K562 (cell line): Measurements from ENCODE around the gene CLHC1. TPM values are rescaled to one million over a fixed set of nuclear protein-coding genes. Genes with fewer than 3 reads are reported as not detected.
"Not testable (repeated sequence)": the region's sequence is repeated elsewhere in the genome, so short reads cannot be mapped to it uniquely, and the experiment has no call there.

Experiments used
- ATAC-seq: fragments of 200-7000 bp; cut with Tn5 transposase; 3 replicates; pipeline ENCODE4 v1.9.1; 2020; ENCODE audit warnings: moderate library complexity
- BruUV-seq: library from RNA; stranded (reverse); fragments of 400-500 nt; replicated peaks from 2 replicates; lab custom pipeline; 2021; lab: Mats Ljungman, UMichigan
- CTCF ChIA-PET: fragments of 300-600 bp; formaldehyde crosslinking; extraction: SDS; loops from one replicate; lab custom pipeline; 2021; ENCODE audit warnings: low intra/inter-chr PET ratio; lab: Yijun Ruan, JAX
- POLR2A ChIA-PET: fragments of 300-600, 350-650 bp; sonication (Branson Sonifier 250); formaldehyde crosslinking; extraction: SDS; loops from one replicate; lab custom pipeline; 2021; ENCODE audit warnings: antibody characterized with exemption, inconsistent platforms; lab: Yijun Ruan, JAX
- DNase-seq, 4 experiments: peaks; one replicate each; pipeline versions ENCODE4 v3.0.0 to v3.0.0-alpha.2; 2011 to 2018; ENCODE audit warnings: low spot score in 3 of 4, mixed read lengths in 3 of 4; ENCODE audit errors: extremely low read depth in 1 of 4
- FAIRE-seq: peaks from 2 replicates; lab custom pipeline; 2011; peaks lifted over from hg19 to GRCh38; lab: Jason Lieb, UNC
- H2AFZ ChIP-seq: 2 replicates; pipeline ENCODE4 v1.6.0; 2011; ENCODE audit warnings: low read depth, low read length, control low read depth, inconsistent platforms
- H3K27ac ChIP-seq: fragments of 200-600 bp; 3 replicates; pipeline ENCODE4 v1.8.0; 2011; ENCODE audit warnings: low read depth, mild to moderate bottlenecking, control low read depth, inconsistent platforms, low read length, moderate library complexity, mixed read lengths; ENCODE audit errors: extremely low read depth
- H3K27me3 ChIP-seq, 2 experiments: fragments of 300-600 bp in 1 of 2; 2 replicates in 1 of 2; 3 replicates in 1 of 2; pipeline versions ENCODE4 v1.6.0 to v1.8.0; 2011; ENCODE audit warnings: inconsistent platforms in 2 of 2, low read length in 2 of 2, mild to moderate bottlenecking in 1 of 2, mixed read lengths in 1 of 2, moderate library complexity in 1 of 2; ENCODE audit not compliant: control insufficient read depth in 2 of 2, insufficient read depth in 2 of 2
- H3K36me3 ChIP-seq: fragments of 300-600 bp; 3 replicates; pipeline ENCODE4 v1.8.0; 2011; ENCODE audit warnings: mild to moderate bottlenecking, low read length, inconsistent platforms; ENCODE audit not compliant: control insufficient read depth, insufficient read depth
- H3K4me1 ChIP-seq, 2 experiments: fragments of 200-600 bp in 1 of 2; replicated peaks in 1 of 2; 2 replicates in 1 of 2; 3 replicates in 1 of 2; pipeline versions ENCODE4 v1.5.1 to v1.8.0; 2011; ENCODE audit warnings: inconsistent platforms in 2 of 2, low read length in 2 of 2, mild to moderate bottlenecking in 1 of 2, mixed read lengths in 1 of 2, moderate library complexity in 1 of 2; ENCODE audit not compliant: control insufficient read depth in 2 of 2, insufficient read depth in 2 of 2
- H3K4me2 ChIP-seq: 2 replicates; pipeline ENCODE4 v1.6.1; 2011; ENCODE audit warnings: low read length, control low read depth, inconsistent platforms, mixed read lengths; ENCODE audit not compliant: insufficient read depth
- H3K4me3 ChIP-seq: fragments of 200-600 bp; sonication (generic), shearing (Covaris generic); 2 replicates; pipeline ENCODE4 v1.5.1; 2016; ENCODE audit warnings: control low read depth, inconsistent platforms
- H3K79me2 ChIP-seq: fragments of 200-600 bp; 3 replicates; pipeline ENCODE4 v1.8.0; 2011; ENCODE audit warnings: low read length, inconsistent platforms; ENCODE audit not compliant: control insufficient read depth, insufficient read depth
- H3K9ac ChIP-seq, 2 experiments: 2 replicates each; pipeline versions ENCODE4 v1.6.0 to v1.6.1; 2011; ENCODE audit warnings: low read depth in 2 of 2, low read length in 2 of 2, control low read depth in 1 of 2, inconsistent platforms in 1 of 2, mild to moderate bottlenecking in 1 of 2, mixed read lengths in 1 of 2; ENCODE audit not compliant: insufficient read depth in 1 of 2
- H3K9me1 ChIP-seq: one replicate; pipeline ENCODE4 v1.6.0; 2011; ENCODE audit warnings: inconsistent platforms, mild to moderate bottlenecking, low read length, moderate library complexity; ENCODE audit not compliant: control insufficient read depth, insufficient read depth
- H3K9me3 ChIP-seq: replicated peaks from 2 replicates; pipeline ENCODE4 v1.5.1; 2011; ENCODE audit warnings: low read depth, low read length, inconsistent platforms; ENCODE audit not compliant: control insufficient read depth, insufficient read depth
- H4K20me1 ChIP-seq: replicated peaks from 2 replicates; pipeline ENCODE4 v1.6.1; 2011; ENCODE audit warnings: low read length, inconsistent platforms, mixed read lengths; ENCODE audit not compliant: control insufficient read depth, insufficient read depth
- ZNF507 ChIP-seq: conservative IDR thresholded peaks from 2 replicates; pipeline ENCODE4 v1.6.1; 2017; ENCODE audit warnings: missing genetic modification characterization, missing compliant biosample characterization
- WGBS: fragments of 100-300 bp; shearing (Covaris generic); methylation state at CpG from one replicate; pipeline ENCODE4 v1.1.6; 2016; ENCODE audit warnings: low coverage, mixed read lengths; ENCODE audit not compliant: insufficient coverage; ENCODE audit errors: missing lambda C conversion rate; 5-methylcytosine and 5-hydroxymethylcytosine counted together
- in situ Hi-C: fragments of 300-500 bp; cut with MboI; formaldehyde crosslinking; loops from 4 replicates; pipeline ENCODE4 v1.15.0; 2018; ENCODE audit warnings: inconsistent platforms, mixed read lengths
- intact Hi-C: fragments of 100-400 bp; cut with micrococcal nuclease; formaldehyde crosslinking; loops from 2 replicates; pipeline ENCODE4 v1.14.2; 2022
- polyA plus RNA-seq, 8 experiments: library from polyadenylated mRNA; depleted of rRNA in 4 of 8; stranded (reverse) in 5 of 8; unstranded in 3 of 8; fragments of >200 nt; fragmentation: Nextera tagmentation in 2 of 8; fragmentation: Illumina TruSeq in 1 of 8; extraction: Ambion mirVana in 2 of 8; extraction: Trizol in 1 of 8; gene quantifications; 2 replicates each; pipeline versions ENCODE4 v1.2.1 to v1.2.3, GENCODE V29; 2011 to 2014; ENCODE audit warnings: inconsistent platforms in 1 of 8, missing spikeins in 1 of 8
- total RNA-seq, 7 experiments: library from RNA; depleted of rRNA in 6 of 7; stranded (reverse); fragments of >200 nt in 6 of 7; fragmentation: Illumina TruSeq in 2 of 7; extraction: Trizol in 2 of 7; gene quantifications; 2 replicates each; pipeline versions ENCODE4 v1.2.1 to v1.2.3, GENCODE V29; 2011 to 2021; ENCODE audit warnings: low replicate concordance in 1 of 7

Gene CLHC1
- total and polyA plus RNA-seq, 9 of the 15 experiments (the other 6 are each of a cell fraction or from before 2014, with no cell fraction given), result 3.7 to 14.3 (median 8.6) TPM

DNA sequence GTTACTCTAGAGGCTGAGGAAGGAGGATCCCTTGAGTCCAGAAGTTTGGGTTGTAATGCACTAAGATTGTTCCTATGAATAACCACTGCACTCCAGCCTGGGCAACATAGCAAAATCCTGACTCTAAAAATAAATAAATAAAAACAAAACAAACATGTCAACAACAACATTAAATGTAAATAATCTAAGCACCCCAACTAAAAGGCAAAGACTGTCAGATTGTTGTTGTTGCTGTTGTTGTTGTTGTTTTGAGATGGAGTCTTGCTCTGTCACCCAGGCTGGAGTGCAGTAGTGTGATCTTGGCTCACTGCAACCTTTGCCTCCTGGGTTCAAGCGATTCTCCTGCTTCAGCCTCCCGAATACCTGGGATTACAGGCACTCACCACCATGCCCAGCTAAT lies 40.2 kb downstream of the CLHC1 start:
- BruUV-seq, H3K4me3 ChIP-seq, H3K4me1 ChIP-seq, H3K9ac ChIP-seq, H4K20me1 ChIP-seq, POLR2A ChIA-PET, in situ Hi-C loops, H3K27me3 ChIP-seq, ATAC-seq, H3K9me3 ChIP-seq, H3K9me1 ChIP-seq, H3K27ac ChIP-seq, FAIRE-seq: not testable (repeated sequence)
- WGBS, result 23% methylated on average over 2 of the region's 2 CpGs
- TF ChIP-seq ZNF507, result peak; percentile 91
- TF ChIP-seq, all 486 proteins: peak for 1; not testable (repeated sequence) for 485
- H3K79me2 ChIP-seq, H3K36me3 ChIP-seq, DNase-seq, intact Hi-C loops, CTCF ChIA-PET, H2AFZ ChIP-seq, H3K4me2 ChIP-seq: not testable (repeated sequence)

DNA sequence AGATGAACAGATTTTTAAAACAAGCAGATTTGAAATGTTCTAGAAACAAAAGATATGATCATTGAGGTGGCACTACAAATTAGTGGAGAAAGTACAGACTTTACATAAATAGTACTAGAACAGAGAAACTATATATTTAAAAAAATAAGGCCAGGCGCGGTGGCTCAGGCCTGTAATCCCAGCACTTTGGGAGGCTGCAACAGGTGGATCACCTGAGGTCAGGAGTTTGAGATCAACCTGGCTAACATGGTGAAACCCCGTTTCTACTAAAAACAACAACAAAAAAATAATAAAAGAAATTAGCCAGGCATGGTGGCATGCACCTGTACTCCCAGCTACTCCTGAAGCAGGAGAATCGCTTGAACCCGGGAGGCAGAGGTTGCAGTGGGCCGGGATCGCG lies 45.3 kb downstream of the CLHC1 start:
- H3K27ac ChIP-seq, BruUV-seq, H3K4me2 ChIP-seq, H3K79me2 ChIP-seq, H3K9me3 ChIP-seq, H3K9me1 ChIP-seq, H3K27me3 ChIP-seq, H3K4me1 ChIP-seq, H2AFZ ChIP-seq, in situ Hi-C loops, intact Hi-C loops, H3K36me3 ChIP-seq, H4K20me1 ChIP-seq, H3K9ac ChIP-seq, CTCF ChIA-PET, FAIRE-seq, DNase-seq, H3K4me3 ChIP-seq, ATAC-seq: not testable (repeated sequence)
- WGBS, result 85% methylated on average over 8 of the region's 8 CpGs
- POLR2A ChIA-PET, result interaction anchor here (1.1 kb wide), 1 partner anchor 10 kb away, joined by 3 read pairs; no protein-coding TSS in a partner anchor
